ENCODE results near the gene AKAP14.

- TF ChIP-seq EGR1 (IDR thresholded peaks at IDR 0.05; ENCODE audit: low read depth in 2 of 2) = no peak
- no peak for TF ChIP-seq TAF1 (conservative IDR thresholded peaks at IDR 0.05)
- TF ChIP-seq CTCF (IDR thresholded peaks at IDR 0.05; ENCODE audit: low read depth, low read length, missing input control) = no peak
- no peak for TF ChIP-seq YY1 (IDR thresholded peaks at IDR 0.05)
- TF ChIP-seq NR2F2 (IDR thresholded peaks at IDR 0.05) = no peak
- no peak for TF ChIP-seq ZBTB33 (IDR thresholded peaks at IDR 0.05)
- TF ChIP-seq HNF4A (conservative IDR thresholded peaks at IDR 0.05) = no peak
- no peak for TF ChIP-seq ATF3 (IDR thresholded peaks at IDR 0.05)
- TF ChIP-seq RAD21 (IDR thresholded peaks at IDR 0.05) = no peak
- TF ChIP-seq SP1 (IDR thresholded peaks at IDR 0.05) = no peak
- no peak for TF ChIP-seq JUND (IDR thresholded peaks at IDR 0.05)
- no peak for TF ChIP-seq GABPA (IDR thresholded peaks at IDR 0.05 in 1 of 2, conservative IDR thresholded peaks at IDR 0.05 in 1 of 2)
- no peak for TF ChIP-seq MAX (IDR thresholded peaks at IDR 0.05)
Measured at GRCh38 chrX:119954374-119954773, 58.7 kb downstream of the AKAP14 start.
